Right lobe of liver (tissue), 6 donors: Measurements from ENCODE around the gene CLMN. TPM values are rescaled to one million over a fixed set of nuclear protein-coding genes. Genes with fewer than 3 reads are reported as not detected.
A peak's percentile ranks its signal among the peaks of the same experiment; 100 is the strongest.

Experiments
- ATAC-seq, 4 donors: fragments of 200-7000 bp; cut with Tn5 transposase; one replicate each; pipeline ENCODE4 v1.9.1; 2020; ENCODE audit warnings: mild to moderate bottlenecking in 4 of 4, moderate library complexity in 4 of 4
- DNase-seq, 3 donors: peaks; one replicate each; pipeline ENCODE4 v3.0.0-alpha.2; 2020
- H3K27ac ChIP-seq, 3 donors: fragments of 200-600 bp; one replicate each; pipeline ENCODE4 v1.8.0; 2022
- H3K27me3 ChIP-seq, 2 donors: fragments of 200-600 bp; one replicate each; pipeline ENCODE4 v1.8.0; 2022
- H3K36me3 ChIP-seq, 4 donors: fragments of 200-600 bp; sonication (generic) in 1 of 4; one replicate each; pipeline versions ENCODE4 v1.5.1 to v1.8.0; 2017 to 2022; ENCODE audit warnings: control low read depth in 1 of 4
- H3K4me1 ChIP-seq, 4 donors: fragments of 200-600 bp; sonication (generic) in 1 of 4; one replicate each; pipeline versions ENCODE4 v1.5.1 to v1.8.0; 2017 to 2022; ENCODE audit warnings: control low read depth in 1 of 4
- H3K4me3 ChIP-seq, 3 donors: fragments of 200-600 bp; one replicate each; pipeline ENCODE4 v1.8.0; 2022
- H3K9me3 ChIP-seq, 4 donors: fragments of 200-600 bp; sonication (generic) in 1 of 4; one replicate each; pipeline versions ENCODE4 v1.5.1 to v1.8.0; 2017 to 2022; ENCODE audit warnings: control low read depth in 1 of 4
- POLR2A ChIP-seq: fragments of 450-650 bp; IDR thresholded peaks from one replicate; pipeline ENCODE4 v1.6.1; 2017; ENCODE audit warnings: antibody characterized with exemption, mild to moderate bottlenecking
- WGBS: methylation state at CpG from one replicate; pipeline ENCODE4 v1.1.6; 2018; ENCODE audit warnings: low coverage, low lambda C conversion rate; ENCODE audit not compliant: insufficient coverage; ENCODE audit errors: missing lambda C conversion rate; 5-methylcytosine and 5-hydroxymethylcytosine counted together
- intact Hi-C, 2 donors: fragments of 100-400 bp; cut with DNase I; formaldehyde crosslinking; loops; one replicate each; pipeline versions ENCODE4 v1.11.2 to v1.14.1; 2022
- total RNA-seq, 6 experiments: library from RNA; depleted of rRNA in 2 of 6; stranded (reverse); fragments of >200 nt in 2 of 6; fragmentation: NEBNext Ultra II Directional in 3 of 6; extraction: Animal tissue kit (Norgen Biotek cat#: 25700) in 3 of 6; gene quantifications; one replicate each; pipeline versions ENCODE4 v1.1.0 to v1.2.4, GENCODE V29; 2016 to 2023
- TF ChIP-seq, protein P1 (sequence below), 4 donors: fragments of 200-600 bp in 3 of 4; fragments of 450-650 bp in 1 of 4; IDR thresholded peaks; one replicate each; pipeline versions ENCODE4 v1.5.1 to v1.8.0; 2016 to 2022; ENCODE audit warnings: antibody characterized with exemption in 4 of 4, mild to moderate bottlenecking in 2 of 4
- donor health status: DM: no; HTN: yes; CAD: no.
- donor health status: DM: no; HTN: no; CAD: no.
- donor health status: DM: no; HTN: no; CAD: no.
- donor health status: DM: no; HTN: yes; CAD: no.
- donor health status: DM: no; HTN: yes; CAD: no.

The CLMN gene
- total RNA-seq, 6 experiments from 2014 or later = 18.4 to 91.8 (median 47.8) TPM

DNA sequence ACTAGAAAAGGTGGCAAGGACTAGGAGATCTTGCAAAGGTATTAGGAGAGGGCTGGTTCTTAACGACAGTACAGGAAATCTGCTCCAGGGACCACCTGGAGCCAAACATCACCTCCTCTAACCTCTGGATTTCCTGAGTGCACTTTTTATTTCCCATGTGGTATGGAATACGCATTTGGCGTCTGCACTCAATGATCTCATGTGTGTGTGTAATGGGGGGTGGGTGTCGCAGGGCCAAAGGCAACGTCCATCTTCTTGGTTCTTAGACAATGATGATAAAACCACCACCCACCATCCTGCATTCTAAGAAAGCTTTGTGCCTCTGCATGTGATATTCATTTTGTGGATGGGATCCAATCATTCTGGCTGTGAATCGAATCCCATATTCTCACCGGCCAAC is 68.8 kb downstream of the CLMN start:
- intact Hi-C loops = no loop called here
- H3K9me3 ChIP-seq = no peaks in the 10 kb centered on the region
- TF ChIP-seq POLR2A = no peak
- TF ChIP-seq, protein P1, sequence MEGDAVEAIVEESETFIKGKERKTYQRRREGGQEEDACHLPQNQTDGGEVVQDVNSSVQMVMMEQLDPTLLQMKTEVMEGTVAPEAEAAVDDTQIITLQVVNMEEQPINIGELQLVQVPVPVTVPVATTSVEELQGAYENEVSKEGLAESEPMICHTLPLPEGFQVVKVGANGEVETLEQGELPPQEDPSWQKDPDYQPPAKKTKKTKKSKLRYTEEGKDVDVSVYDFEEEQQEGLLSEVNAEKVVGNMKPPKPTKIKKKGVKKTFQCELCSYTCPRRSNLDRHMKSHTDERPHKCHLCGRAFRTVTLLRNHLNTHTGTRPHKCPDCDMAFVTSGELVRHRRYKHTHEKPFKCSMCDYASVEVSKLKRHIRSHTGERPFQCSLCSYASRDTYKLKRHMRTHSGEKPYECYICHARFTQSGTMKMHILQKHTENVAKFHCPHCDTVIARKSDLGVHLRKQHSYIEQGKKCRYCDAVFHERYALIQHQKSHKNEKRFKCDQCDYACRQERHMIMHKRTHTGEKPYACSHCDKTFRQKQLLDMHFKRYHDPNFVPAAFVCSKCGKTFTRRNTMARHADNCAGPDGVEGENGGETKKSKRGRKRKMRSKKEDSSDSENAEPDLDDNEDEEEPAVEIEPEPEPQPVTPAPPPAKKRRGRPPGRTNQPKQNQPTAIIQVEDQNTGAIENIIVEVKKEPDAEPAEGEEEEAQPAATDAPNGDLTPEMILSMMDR (IDR thresholded peaks at IDR 0.05) = no peak
- no peaks in the 10 kb centered on the region for H3K36me3 ChIP-seq
- no peak overlapping the region for H3K27ac ChIP-seq
- DNase-seq (no peak), ATAC-seq (no peak)
- no peak overlapping the region for H3K4me3 ChIP-seq
- no peaks in the 10 kb centered on the region for H3K27me3 ChIP-seq
- WGBS = 86% methylated on average over 5 of the region's 7 CpGs
- H3K4me1 ChIP-seq = peaks cover 0 to 12% (median 4%) of the 10 kb centered on the region in 4 donors

DNA sequence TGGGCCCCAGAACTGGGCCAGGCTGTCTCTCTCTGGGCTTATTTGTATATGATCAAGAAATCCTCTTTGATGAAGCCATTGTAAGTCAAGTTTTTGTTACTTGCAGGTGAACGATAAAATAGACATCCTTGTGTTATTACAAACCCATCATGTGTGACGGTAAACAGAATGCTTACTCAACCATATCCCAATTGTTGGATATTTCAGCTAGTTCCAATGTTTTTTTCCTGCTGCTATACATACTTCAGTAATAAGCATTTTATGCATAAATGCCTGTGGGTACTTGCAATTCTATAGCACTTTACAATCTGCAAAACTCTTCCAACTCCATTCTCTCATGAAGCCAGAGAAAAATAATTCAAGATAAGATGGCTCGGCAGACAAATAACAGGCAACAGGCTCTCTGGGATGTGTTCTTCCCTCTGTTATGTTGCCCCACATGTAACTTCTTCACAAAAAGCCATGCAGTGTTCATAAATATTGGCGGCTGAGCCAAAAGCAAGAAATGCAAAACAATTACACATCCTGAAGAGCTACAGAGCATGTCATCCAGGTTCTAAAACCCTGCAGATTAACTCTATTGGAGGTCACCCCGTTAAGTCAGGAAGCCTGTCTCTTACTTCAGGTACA is 69.5 kb downstream of the CLMN start:
- WGBS = 87% methylated on average over 5 of the region's 5 CpGs

DNA sequence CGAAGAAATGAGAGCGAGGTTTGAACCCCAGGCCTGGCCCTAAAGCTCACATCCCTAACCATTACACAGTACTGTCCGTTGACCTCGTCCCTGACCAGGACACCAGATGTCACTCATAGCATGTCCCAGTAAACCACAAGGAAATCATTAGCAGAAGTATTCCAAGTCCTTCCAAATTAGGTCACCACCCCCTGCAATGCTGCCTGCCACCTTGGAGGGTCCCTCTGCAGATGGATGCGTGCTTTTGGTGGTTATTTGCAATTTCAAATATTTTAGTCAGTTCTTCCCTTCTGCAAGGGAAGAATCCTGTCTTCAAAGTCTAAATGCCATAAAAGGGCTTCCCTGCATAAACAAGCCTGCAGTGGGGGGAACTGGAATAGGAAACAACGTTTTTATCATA is 71.3 kb downstream of the CLMN start:
- peaks cover 0 to 12% (median 4%) of the 10 kb centered on the region in 4 donors for H3K4me1 ChIP-seq
- H3K27ac ChIP-seq = peak overlapping the region in 1 of 3 donors; percentile 35
- WGBS = 52% methylated on average over 6 of the region's 6 CpGs
- no peaks in the 10 kb centered on the region for H3K36me3 ChIP-seq
- TF ChIP-seq, protein P1 (IDR thresholded peaks at IDR 0.05) = no peak
- TF ChIP-seq POLR2A = no peak
- DNase-seq (no peak), ATAC-seq (no peak)
- no peaks in the 10 kb centered on the region for H3K9me3 ChIP-seq
- H3K27me3 ChIP-seq = no peaks in the 10 kb centered on the region
- no peak overlapping the region for H3K4me3 ChIP-seq
- intact Hi-C loops = no loop called here

More for the DNA sequence above, 69.5 kb downstream of the CLMN start:
- Histone ChIP-seq H3K27me3 (no peaks in the 10 kb centered on the region), H3K4me1 (peaks cover 0 to 12% (median 4%) of the 10 kb centered on the region in 4 donors), H3K4me3 (no peak overlapping the region), H3K36me3 (no peaks in the 10 kb centered on the region), H3K27ac (peak overlapping the region in 1 of 3 donors; percentile 35), H3K9me3 (no peaks in the 10 kb centered on the region)
- DNase-seq = no peak
- intact Hi-C loops = no loop called here
- TF ChIP-seq, protein P1 (IDR thresholded peaks at IDR 0.05) = no peak
- no peak for TF ChIP-seq POLR2A
- ATAC-seq = no peak

DNA sequence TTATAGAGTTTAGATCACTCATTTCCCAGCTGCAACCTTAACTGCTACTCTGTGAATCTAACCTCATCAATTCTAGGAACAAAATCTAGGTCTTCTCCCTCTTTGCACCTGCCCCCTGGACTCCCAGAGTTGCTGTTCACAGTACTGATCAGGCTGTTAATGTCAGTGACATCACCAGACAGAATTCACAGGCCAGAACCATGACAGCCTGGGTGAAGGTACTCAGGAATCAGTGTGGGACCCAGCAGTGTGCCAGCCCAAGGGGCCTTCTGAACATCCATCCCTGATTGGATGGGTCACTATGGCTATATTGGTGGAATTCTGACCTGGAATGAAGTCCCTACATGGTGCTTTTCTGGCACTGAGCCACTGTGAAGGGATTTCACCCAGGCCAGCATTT is 72.8 kb downstream of the CLMN start:
- Histone ChIP-seq H3K4me1 (peaks cover 0 to 12% (median 4%) of the 10 kb centered on the region in 4 donors), H3K27ac (no peak overlapping the region), H3K9me3 (no peaks in the 10 kb centered on the region), H3K4me3 (no peak overlapping the region), H3K27me3 (no peaks in the 10 kb centered on the region), H3K36me3 (no peaks in the 10 kb centered on the region)
- TF ChIP-seq POLR2A = no peak
- TF ChIP-seq, protein P1 (IDR thresholded peaks at IDR 0.05) = no peak
- intact Hi-C loops = no loop called here
- no peak for DNase-seq
- ATAC-seq = no peak
